Fibroblast of pulmonary artery (primary cell): Measurements from ENCODE around the gene BLOC1S1.

Experiments
- DNase-seq: peaks from one replicate; pipeline ENCODE4 v3.0.0-alpha.2; 2010; ENCODE audit warnings: low read depth
- H3K4me3 ChIP-seq: replicated peaks from 2 replicates; pipeline ENCODE4 v1.5.1; 2011; ENCODE audit warnings: low read depth, mild to moderate bottlenecking, control low read depth, low read length, moderate library complexity
- CTCF ChIP-seq: IDR thresholded peaks from 2 replicates; pipeline ENCODE4 v1.5.1; 2011; ENCODE audit warnings: mild to moderate bottlenecking, control low read depth, low read length, inconsistent platforms; ENCODE audit errors: missing control alignments

Gene BLOC1S1

GRCh38 chr12:55728186-55728938, 12.5 kb downstream of the BLOC1S1 start:
- DNase-seq: peak; percentile 69
- TF ChIP-seq CTCF: no peak

GRCh38 chr12:55728939-55729818, 13.3 kb downstream of the BLOC1S1 start, which contains the start of gene CD63:
CD63 (minus strand) TSS chr12:55729009; CDS start chr12:55728341, 668 bp downstream.
- no peak for TF ChIP-seq CTCF
- peak; percentile 96 for DNase-seq
- H3K4me3 ChIP-seq: peak within 1 kb of the TSS; percentile 93

More at GRCh38 chr12:55728186-55728938, 12.5 kb downstream of the BLOC1S1 start:
- peak overlapping the region; percentile 93 for H3K4me3 ChIP-seq

GRCh38 chr12:55729819-55730818, 14.3 kb downstream of the BLOC1S1 start:
- DNase-seq: peak; percentile 65
- TF ChIP-seq CTCF: no peak
- H3K4me3 ChIP-seq: peak overlapping the region; percentile 93

- DNase-seq: no peak
- H3K4me3 ChIP-seq: no peak overlapping the region
- TF ChIP-seq CTCF: no peak
These were observed 16.4 kb downstream of the BLOC1S1 start for GRCh38 chr12:55732288-55732687.

- no peak for TF ChIP-seq CTCF
- DNase-seq: no peak
These were observed 17.2 kb downstream of the BLOC1S1 start for GRCh38 chr12:55733021-55733555.

GRCh38 chr12:55733858-55734257, 18.0 kb downstream of the BLOC1S1 start:
- no peak overlapping the region for H3K4me3 ChIP-seq
- no peak for TF ChIP-seq CTCF
- DNase-seq: no peak

More at GRCh38 chr12:55733021-55733555, 17.2 kb downstream of the BLOC1S1 start:
- H3K4me3 ChIP-seq: no peak overlapping the region
